ENCODE data around the gene VWCE. TPM values are rescaled to one million over a fixed set of nuclear protein-coding genes. Genes with fewer than 3 reads are reported as not detected.

VWCE gene
- total RNA-seq, 1 experiment from 2014 or later, result 0.51 TPM

- Histone ChIP-seq H3K36me3 (ENCODE audit: control insufficient read depth, insufficient read depth, low read length) (no peaks in the 10 kb centered on the region), H3K4me3 (ENCODE audit: low read depth in 2 of 2, low read length in 2 of 2) (no peak overlapping the region), H3K4me1 (ENCODE audit: control insufficient read depth, insufficient read depth, low read length) (no peaks in the 10 kb centered on the region), H3K27ac (ENCODE audit: low read length) (no peak overlapping the region), H3K9me3 (ENCODE audit: control insufficient read depth, insufficient read depth, low read depth, low read length) (no peaks in the 10 kb centered on the region), H3K27me3 (ENCODE audit: control insufficient read depth, insufficient read depth, low read length) (no peaks in the 10 kb centered on the region)
- ATAC-seq (no peak), DNase-seq (ENCODE audit: low read depth, low spot score) (no peak)
- TF ChIP-seq POLR2AphosphoS5 (IDR thresholded peaks at IDR 0.05; ENCODE audit: low read depth, low read length) (no peak), SIN3A (IDR thresholded peaks at IDR 0.05; ENCODE audit: borderline replicate concordance, insufficient read depth, low read depth, low read length) (no peak), REST (IDR thresholded peaks at IDR 0.05; ENCODE audit: insufficient read depth in 1 of 2, low read depth in 2 of 2, low read length in 1 of 2) (no peak), TCF7L2 (IDR thresholded peaks at IDR 0.05; ENCODE audit: low read depth, low read length) (no peak), CTCF (IDR thresholded peaks at IDR 0.05) (no peak)
- BruUV-seq (replicated peaks), result no TSS peak
- in situ Hi-C loops (cut with HindIII; ENCODE audit: low pct_unique_long_range_greater_than_20kb, low sequenced_read_pairs), result no loop called here
- CTCF ChIA-PET, result interaction anchor here (0.7 kb wide), 1 partner anchor 60 kb away, joined by 5 read pairs; no protein-coding TSS in a partner anchor
- POLR2A ChIA-PET, result interaction anchor here (0.7 kb wide), 1 partner anchor 303 kb away, joined by 13 read pairs; no protein-coding TSS in a partner anchor
- intact Hi-C loops (cut with micrococcal nuclease; ENCODE audit: unreplicated experiment), result no loop called here
Measured at GRCh38 chr11:61287338-61287977, 7.7 kb downstream of the VWCE start.

- ChIA-PET POLR2A (interaction anchor here (0.7 kb wide), 1 partner anchor 19 kb away, joined by 4 read pairs; no protein-coding TSS in a partner anchor), CTCF (no interaction called here)
- 0 out of 2 replicates have a peak, but pooled peaks cover 3% of the 10 kb centered on the region for H3K4me1 ChIP-seq (ENCODE audit: control insufficient read depth, insufficient read depth, low read length)
- TF ChIP-seq REST (IDR thresholded peaks at IDR 0.05; ENCODE audit: insufficient read depth in 1 of 2, low read depth in 2 of 2, low read length in 1 of 2) (no peak), POLR2AphosphoS5 (IDR thresholded peaks at IDR 0.05; ENCODE audit: low read depth, low read length) (no peak), CTCF (IDR thresholded peaks at IDR 0.05) (no peak), TCF7L2 (IDR thresholded peaks at IDR 0.05; ENCODE audit: low read depth, low read length) (no peak), SIN3A (IDR thresholded peaks at IDR 0.05; ENCODE audit: borderline replicate concordance, insufficient read depth, low read depth, low read length) (no peak)
- H3K4me3 ChIP-seq (ENCODE audit: low read depth in 2 of 2, low read length in 2 of 2), result no peak overlapping the region
- H3K36me3 ChIP-seq (ENCODE audit: control insufficient read depth, insufficient read depth, low read length), result no peaks in the 10 kb centered on the region
- BruUV-seq (replicated peaks), result no TSS peak
- ATAC-seq (no peak), DNase-seq (ENCODE audit: low read depth, low spot score) (no peak)
- H3K9me3 ChIP-seq (ENCODE audit: control insufficient read depth, insufficient read depth, low read depth, low read length), result no peaks in the 10 kb centered on the region
- H3K27ac ChIP-seq (ENCODE audit: low read length), result no peak overlapping the region
- intact Hi-C loops (cut with micrococcal nuclease; ENCODE audit: unreplicated experiment), result no loop called here
- in situ Hi-C loops (cut with HindIII; ENCODE audit: low pct_unique_long_range_greater_than_20kb, low sequenced_read_pairs), result no loop called here
- no peaks in the 10 kb centered on the region for H3K27me3 ChIP-seq (ENCODE audit: control insufficient read depth, insufficient read depth, low read length)
Measured at GRCh38 chr11:61283613-61284012, 11.5 kb downstream of the VWCE start.
